ENCODE measurements around the gene ATXN2L.

The ATXN2L gene

DNA sequence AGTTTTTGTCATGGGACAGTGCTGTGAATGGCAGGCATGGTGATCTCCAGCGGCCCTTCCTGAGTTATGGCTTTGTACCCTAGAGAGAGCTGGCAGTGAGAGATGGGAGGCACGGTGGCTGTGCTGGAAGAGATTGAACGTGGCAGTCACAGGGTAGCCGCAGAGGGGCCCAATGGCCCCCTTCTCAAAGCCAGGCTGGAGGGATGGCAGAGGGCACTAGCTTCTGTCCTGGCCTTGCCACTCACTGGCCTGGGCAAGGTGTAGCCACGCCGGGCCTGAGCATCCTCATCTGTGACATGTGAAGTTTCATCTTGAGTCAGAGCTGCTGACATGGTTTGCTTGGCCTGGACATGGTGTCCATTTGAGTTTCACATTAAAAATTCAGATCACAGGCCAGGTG, 51.6 kb downstream of the ATXN2L start:
- TF ChIP-seq, protein P1, sequence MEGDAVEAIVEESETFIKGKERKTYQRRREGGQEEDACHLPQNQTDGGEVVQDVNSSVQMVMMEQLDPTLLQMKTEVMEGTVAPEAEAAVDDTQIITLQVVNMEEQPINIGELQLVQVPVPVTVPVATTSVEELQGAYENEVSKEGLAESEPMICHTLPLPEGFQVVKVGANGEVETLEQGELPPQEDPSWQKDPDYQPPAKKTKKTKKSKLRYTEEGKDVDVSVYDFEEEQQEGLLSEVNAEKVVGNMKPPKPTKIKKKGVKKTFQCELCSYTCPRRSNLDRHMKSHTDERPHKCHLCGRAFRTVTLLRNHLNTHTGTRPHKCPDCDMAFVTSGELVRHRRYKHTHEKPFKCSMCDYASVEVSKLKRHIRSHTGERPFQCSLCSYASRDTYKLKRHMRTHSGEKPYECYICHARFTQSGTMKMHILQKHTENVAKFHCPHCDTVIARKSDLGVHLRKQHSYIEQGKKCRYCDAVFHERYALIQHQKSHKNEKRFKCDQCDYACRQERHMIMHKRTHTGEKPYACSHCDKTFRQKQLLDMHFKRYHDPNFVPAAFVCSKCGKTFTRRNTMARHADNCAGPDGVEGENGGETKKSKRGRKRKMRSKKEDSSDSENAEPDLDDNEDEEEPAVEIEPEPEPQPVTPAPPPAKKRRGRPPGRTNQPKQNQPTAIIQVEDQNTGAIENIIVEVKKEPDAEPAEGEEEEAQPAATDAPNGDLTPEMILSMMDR (conservative IDR thresholded peaks at IDR 0.05; ENCODE audit: low read depth, low read length): no peak

DNA sequence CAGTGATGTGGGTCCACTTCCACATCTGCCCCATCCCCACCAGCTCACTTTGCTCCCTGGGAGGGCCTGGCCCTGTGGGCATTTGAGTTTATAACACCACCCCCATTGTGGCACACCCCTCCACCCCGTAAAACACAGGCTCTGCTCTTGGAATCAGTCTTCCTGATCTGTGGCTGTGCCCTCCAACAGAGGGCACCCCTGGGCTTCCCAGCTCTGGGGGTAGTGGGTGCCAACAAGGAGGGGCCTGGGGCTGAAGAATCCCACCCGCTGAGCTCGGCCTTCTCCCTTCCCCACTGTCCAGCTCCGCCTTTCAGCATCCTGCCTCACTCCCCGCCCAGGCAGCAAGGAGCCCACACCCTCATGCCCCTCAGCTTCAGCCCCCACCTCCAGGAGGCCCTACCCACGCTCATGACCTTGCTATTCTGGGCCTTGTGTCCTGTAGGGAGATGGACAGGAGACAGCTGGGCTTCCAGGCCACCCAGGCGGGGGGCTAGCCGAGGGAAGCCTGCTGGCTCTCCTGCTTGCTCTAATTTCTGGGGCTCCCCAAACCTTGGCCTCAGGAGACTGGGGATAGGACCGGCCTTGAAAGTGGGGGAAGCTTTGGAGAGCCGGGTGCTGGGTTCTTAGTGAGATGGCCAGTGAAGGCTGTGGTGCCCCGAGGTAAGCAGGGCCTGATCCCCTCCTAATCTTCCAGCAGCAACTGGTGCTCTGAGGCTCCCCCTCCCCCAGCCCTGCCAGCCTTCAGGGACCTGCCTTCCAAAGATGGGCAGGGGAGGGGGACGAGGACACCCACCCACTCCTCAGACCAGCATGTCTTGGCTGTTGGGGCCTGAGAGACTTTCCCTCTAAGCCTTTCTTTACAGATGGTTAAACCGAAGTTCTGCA, 52.6 kb downstream of the ATXN2L start:
- TF ChIP-seq, protein P1 (conservative IDR thresholded peaks at IDR 0.05; ENCODE audit: low read depth, low read length): no peak
- no peak overlapping the region for H3K4me3 ChIP-seq (ENCODE audit: low read depth, low read length)
- DNase-seq (ENCODE audit: low read depth): no peak

More for the DNA sequence above, 51.6 kb downstream of the ATXN2L start:
- no peak for DNase-seq (ENCODE audit: low read depth)
- no peak overlapping the region for H3K4me3 ChIP-seq (ENCODE audit: low read depth, low read length)

DNA sequence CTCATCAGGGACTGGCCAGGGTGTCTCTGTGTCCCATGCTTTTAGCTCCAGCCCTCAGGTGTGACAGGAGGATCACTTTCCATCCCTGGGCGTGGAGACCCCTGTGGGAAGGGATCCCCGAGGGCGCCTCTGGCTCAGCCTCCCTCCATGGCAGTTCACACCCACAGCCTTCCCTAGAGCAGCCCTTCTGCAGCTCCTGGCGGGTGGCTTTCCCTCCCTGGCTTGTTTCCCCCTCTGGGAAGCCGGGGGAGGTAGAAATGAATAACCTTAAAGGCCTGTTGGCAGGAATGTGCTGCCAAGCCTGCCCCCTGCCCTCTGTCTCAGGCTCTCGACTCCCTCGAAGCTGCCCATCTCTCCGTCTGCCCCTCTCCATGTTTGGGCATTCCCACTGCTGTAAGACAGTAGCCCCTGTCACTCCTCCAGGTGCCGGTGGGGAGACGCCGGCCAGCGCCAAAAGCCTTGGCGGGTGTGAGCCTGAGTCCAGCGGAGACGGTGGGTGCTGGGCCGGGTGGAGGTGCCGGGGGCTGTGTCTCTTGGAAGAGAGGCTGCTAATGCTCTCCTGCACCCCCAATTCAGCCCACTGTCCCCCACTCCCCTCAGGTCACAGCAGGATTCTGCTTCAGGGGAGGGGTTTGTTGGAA, 53.3 kb downstream of the ATXN2L start:
- TF ChIP-seq, protein P1 (conservative IDR thresholded peaks at IDR 0.05; ENCODE audit: low read depth, low read length): no peak
- no peak overlapping the region for H3K4me3 ChIP-seq (ENCODE audit: low read depth, low read length)
- no peak for DNase-seq (ENCODE audit: low read depth)

DNA sequence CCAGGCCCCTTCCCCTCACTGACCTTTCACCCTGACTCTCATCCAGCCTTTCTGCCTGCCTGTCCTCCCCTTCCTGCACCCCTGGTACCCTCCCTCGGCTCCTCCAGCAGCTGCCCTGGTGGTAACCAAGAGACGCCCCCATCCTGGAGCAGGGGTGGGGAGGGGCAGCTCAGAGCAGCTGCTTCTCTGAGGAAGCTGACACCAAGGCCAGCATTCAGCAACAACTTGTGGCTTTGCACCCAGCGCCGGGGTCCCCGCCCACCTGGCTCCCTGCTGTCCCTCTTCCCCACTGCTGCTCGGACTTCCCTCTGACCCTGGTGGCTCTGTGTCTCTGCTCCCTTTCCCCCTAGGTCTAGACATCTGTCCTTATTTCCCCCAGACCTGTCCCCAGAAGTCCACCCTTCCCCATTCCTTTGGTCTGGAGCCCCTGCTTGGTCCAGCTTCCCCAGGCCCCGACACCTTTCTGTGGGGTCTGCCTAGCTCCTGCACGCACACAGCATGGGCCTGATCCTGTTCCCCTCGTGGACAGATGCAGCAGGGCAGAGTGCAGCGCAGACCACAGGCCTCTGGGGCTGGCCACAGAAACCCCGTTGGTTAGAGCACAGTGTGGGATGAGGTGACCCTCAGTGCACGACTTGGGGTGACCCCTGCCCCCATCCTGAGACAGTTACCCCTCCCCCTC, 54.3 kb downstream of the ATXN2L start:
- TF ChIP-seq, protein P1 (conservative IDR thresholded peaks at IDR 0.05; ENCODE audit: low read depth, low read length): no peak
- no peak for DNase-seq (ENCODE audit: low read depth)
- H3K4me3 ChIP-seq (ENCODE audit: low read depth, low read length): no peak overlapping the region

DNA sequence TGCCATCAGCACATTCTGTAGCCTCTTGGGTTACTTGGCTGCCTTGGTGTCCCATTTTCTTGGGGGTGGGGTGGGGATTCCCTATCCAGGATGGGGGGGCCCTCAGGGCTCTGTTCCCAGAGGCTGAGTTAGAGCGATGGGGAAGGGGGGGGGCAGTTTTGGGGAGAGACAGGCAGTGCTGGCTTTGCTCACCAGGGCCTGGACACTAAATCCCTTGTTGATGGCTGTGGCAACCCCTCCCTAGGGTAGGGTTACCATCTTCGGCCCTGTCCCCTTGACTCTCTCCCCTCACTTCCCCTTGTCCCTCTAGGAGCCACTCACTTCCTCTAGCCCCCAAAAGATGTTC, 54.8 kb downstream of the ATXN2L start:
- H3K4me3 ChIP-seq (ENCODE audit: low read depth, low read length): no peak overlapping the region
- DNase-seq (ENCODE audit: low read depth): no peak
- TF ChIP-seq, protein P1 (conservative IDR thresholded peaks at IDR 0.05; ENCODE audit: low read depth, low read length): no peak

DNA sequence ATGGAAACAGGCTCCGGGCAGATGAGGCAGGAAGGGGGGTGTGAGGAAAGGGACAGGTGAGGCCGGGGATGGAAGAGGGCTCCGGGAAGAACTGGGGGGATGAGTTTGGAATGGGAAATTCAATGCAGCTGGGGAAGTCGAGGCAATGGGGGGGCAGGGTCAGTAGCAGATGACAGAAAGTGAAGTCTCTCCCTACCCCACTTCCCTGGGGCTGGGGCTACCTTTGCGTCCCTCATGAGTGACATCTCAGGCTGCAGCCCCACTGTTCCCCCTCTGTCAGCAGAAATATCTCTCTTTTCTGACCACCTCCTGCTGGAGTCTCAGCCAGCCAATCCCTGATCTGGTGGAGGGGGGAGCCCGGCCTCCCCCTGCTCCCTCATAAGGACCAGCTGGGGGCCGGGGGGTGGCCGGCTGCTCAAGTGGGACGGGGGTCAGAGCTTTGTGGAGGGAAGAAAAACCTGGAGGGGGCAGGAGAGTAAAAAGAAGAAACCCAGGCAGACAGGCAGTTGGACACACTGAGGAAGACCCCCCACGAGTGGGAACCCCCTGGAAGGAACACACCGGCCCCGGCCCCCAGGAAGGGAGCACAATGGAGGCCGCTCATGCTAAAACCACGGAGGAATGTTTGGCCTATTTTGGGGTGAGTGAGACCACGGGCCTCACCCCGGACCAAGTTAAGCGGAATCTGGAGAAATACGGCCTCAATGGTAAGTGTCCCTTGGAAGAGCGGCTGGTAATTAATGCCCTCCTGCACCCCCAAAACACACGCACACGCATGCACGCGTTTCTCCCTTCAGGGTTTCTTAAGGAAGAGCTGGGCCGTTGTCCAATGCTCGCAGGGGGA, 55.5 kb downstream of the ATXN2L start, which contains the start of gene ATP2A1:
TSS of gene ATP2A1 (plus strand) at position 406 of the 844 bp plus-strand sequence. CDS start at position 590, 184 bp downstream.
- TF ChIP-seq, protein P1 (conservative IDR thresholded peaks at IDR 0.05; ENCODE audit: low read depth, low read length): no peak
- peak within 1 kb of the TSS; percentile 70 for H3K4me3 ChIP-seq (ENCODE audit: low read depth, low read length)
- DNase-seq (ENCODE audit: low read depth): no peak
